Smooth muscle cell of the brain vasculature (primary cell): Measurements from ENCODE around the gene HS3ST2.
A peak's percentile ranks its signal among the peaks of the same experiment; 100 is the strongest.
"Not testable (repeated sequence)": the region's sequence is repeated elsewhere in the genome, so short reads cannot be mapped to it uniquely, and the experiment has no call there.

ENCODE experiments used
- DNase-seq: peaks from one replicate; pipeline ENCODE4 v3.0.0-alpha.2; 2012; ENCODE audit warnings: low read depth, low spot score

Gene HS3ST2

GRCh38 chr16:22878955-22879354 is 65.0 kb downstream of the HS3ST2 start:
- no peak for DNase-seq

DNA sequence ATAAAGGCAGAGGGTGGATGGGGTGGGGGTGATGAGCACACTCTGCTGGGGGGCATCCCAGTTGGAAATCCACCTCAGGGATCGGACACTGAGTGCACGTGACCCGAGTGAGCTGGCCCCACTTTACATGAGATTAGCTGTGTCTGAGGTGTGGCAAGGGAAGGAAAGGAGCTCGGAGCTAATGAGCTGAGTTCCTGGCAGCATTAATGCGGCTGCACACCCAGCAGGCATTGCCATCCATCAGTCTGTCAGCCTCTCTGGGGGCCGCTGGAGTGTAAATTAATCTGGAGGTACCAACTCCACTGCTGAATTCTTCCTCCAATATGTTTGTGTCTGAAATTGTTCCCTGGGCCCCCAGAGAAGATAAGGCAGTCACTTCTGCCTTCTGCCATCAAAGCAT is 65.5 kb downstream of the HS3ST2 start:
- no peak for DNase-seq

DNA sequence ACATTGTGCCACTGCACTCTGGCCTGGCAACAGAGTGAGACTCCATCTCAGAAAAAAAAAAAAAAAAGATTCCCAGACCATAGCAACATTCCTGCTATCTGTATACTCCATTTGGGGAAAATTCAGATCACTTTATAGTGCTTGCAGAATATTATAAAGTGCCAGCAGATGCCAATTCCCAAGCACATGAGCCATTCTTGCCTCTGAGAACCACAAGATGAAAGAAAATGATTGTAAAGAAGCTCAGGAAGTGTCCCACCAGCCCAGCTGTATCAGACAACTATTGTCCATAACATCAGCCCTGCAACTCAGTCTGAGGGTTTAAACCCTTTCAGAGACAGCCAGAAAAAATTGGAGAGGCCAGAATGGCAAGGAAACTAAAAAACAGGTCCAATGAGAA is 69.0 kb downstream of the HS3ST2 start:
- DNase-seq = no peak

GRCh38 chr16:22885951-22886350 is 72.0 kb downstream of the HS3ST2 start:
- no peak for DNase-seq

- DNase-seq = no peak
Observed at GRCh38 chr16:22886927-22887326, 73.0 kb downstream of the HS3ST2 start.

GRCh38 chr16:22887445-22887844 is 73.5 kb downstream of the HS3ST2 start:
- DNase-seq = no peak

DNA sequence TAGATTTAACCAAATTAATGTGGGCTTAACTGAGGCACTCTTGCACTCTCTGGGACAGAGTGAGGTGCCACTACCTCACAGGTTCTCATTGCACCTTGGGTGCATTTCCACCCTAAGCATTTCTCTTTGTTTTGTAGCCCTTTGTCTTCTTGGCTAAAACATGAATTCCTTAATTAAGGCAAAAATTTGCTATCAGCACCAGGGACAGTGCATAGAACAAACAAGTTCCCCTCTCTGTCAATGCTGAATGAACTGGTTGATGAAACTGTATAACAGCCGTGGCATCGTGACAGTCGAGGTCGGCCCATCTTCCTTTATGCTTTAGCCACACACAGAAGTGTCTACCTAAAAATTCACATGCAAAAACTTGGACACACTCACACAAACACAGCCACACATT is 74.8 kb downstream of the HS3ST2 start:
- no peak for DNase-seq

GRCh38 chr16:22890976-22891375 is 77.0 kb downstream of the HS3ST2 start:
- no peak for DNase-seq

GRCh38 chr16:22897184-22897583 is 83.2 kb downstream of the HS3ST2 start:
- DNase-seq = no peak

- DNase-seq = no peak
Observed at GRCh38 chr16:22898131-22898530, 84.2 kb downstream of the HS3ST2 start.

- peak; percentile 13 for DNase-seq
Observed at GRCh38 chr16:22898874-22899348, 84.9 kb downstream of the HS3ST2 start.

DNA sequence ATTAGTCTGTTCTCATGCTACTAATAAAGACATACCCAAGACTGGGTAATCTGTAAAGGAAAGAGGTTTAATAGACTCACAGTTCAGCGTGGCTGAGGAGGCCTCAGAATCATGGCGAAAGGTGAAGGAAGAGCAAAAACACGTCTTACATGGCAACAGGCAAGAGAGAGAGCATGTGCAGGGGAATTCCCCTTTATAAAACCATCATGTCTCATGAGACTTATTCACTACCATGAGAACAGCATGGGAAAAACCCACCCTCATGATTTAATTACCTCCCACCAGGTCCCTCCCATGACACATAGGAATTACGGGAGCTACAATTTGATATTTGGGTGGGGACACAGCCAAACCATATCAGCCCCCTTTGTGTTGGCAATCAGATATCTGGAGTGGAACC is 85.6 kb downstream of the HS3ST2 start:
- DNase-seq = not testable (repeated sequence)

- DNase-seq = no peak
Observed at GRCh38 chr16:22900863-22901262, 86.9 kb downstream of the HS3ST2 start.

- no peak for DNase-seq
Observed at GRCh38 chr16:22901563-22901962, 87.6 kb downstream of the HS3ST2 start.

DNA sequence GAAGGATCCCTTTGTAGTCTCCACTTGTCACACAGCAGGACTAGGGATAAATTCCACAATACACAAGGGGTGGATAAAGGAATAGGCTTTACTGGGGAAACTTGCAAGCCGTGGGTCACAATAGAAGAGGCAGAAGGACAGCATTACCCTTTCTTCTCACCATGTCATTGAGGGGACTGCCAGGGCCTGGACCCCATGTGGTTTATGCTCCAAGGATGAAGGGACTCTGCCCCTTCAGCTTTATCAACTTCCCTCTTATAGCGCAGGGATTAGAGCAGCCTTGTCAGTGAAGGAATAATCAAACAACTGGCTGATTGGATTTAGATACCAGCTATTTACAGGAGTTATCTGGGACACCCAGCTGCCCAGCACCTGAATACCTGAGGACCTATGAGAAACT is 89.8 kb downstream of the HS3ST2 start:
- no peak for DNase-seq

- DNase-seq = no peak
Observed at GRCh38 chr16:22912654-22913053, 98.7 kb downstream of the HS3ST2 start.

DNA sequence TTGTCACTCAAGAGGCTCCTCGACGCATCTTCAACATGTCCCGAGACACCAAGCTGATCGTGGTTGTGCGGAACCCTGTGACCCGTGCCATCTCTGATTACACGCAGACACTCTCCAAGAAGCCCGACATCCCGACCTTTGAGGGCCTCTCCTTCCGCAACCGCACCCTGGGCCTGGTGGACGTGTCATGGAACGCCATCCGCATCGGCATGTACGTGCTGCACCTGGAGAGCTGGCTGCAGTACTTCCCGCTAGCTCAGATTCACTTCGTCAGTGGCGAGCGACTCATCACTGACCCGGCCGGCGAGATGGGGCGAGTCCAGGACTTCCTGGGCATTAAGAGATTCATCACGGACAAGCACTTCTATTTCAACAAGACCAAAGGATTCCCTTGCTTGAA is 101.0 kb downstream of the HS3ST2 start:
- no peak for DNase-seq

GRCh38 chr16:22923491-22923890 is 109.5 kb downstream of the HS3ST2 start:
- no peak for DNase-seq

GRCh38 chr16:22924492-22924891 is 110.5 kb downstream of the HS3ST2 start:
- no peak for DNase-seq

DNA sequence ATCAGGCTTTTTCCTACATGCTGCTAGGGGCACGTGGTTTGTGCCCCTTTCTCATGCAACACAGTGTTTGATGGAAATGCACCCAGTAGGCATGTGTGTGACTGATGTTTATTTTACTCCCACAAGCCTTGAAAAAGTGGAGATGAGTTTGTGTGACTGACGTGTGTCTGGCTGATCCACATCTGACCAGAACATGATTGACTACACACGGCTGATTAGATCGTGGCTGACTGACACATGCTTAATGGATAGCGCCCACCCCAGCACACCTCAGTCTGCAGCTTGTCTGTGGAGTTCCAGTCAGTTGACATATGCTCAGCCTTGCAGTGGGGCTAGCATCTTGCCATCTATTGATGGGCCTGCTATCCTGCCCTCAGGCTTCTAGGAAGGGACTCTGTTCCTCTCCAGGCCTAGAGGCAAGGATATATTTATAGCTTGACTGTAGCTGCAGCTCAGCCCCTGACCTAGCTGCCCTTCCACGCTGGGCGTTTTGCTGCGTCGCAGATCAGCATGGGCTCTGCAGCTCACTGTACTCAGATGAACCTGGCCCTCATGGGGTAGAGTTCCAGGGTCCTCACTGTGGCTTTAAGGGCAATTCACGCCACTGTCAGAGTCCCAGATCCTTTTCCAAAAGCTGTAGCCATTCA is 112.3 kb downstream of the HS3ST2 start:
- DNase-seq = no peak

- no peak for DNase-seq
Observed at GRCh38 chr16:22927306-22927705, 113.3 kb downstream of the HS3ST2 start.

- DNase-seq = no peak
Observed at GRCh38 chr16:22928882-22929435, 115.0 kb downstream of the HS3ST2 start.

DNA sequence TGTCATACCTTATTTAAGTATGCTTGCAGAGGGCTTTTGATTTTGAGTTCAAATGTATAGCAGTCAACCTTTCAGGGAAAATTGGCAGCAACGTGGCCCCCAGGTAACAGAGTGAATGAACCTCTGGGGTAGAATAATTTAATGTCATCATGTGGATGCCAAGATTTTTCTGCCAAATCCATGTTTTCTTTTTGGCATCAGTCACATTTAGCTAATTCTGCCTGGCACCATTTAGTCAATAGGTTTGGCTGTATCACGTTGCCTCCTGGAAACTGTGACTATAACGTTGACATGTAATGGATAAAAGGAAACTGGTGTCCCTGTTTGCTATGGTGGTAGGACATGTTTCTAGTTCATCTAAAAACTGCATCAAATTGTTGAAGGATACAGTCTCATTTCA is 115.5 kb downstream of the HS3ST2 start:
- DNase-seq = no peak
